OCI-LY3 (cell line): Measurements from ENCODE around the gene PLGRKT.

Experiments used
- H2AFZ ChIP-seq: fragments of 200-600, 300-600 bp; shearing (Covaris generic); 2 replicates; pipeline ENCODE4 v1.6.0; 2014; ENCODE audit warnings: antibody characterized with exemption, low read depth, low read length
- H3K27ac ChIP-seq: fragments of 200-600, 300-600 bp; sonication (generic); 2 replicates; pipeline ENCODE4 v1.5.1; 2014; ENCODE audit warnings: mild to moderate bottlenecking, low read length, moderate library complexity, mixed read lengths
- H3K27me3 ChIP-seq: fragments of 200-600, 300-600 bp; sonication (generic); 2 replicates; pipeline ENCODE4 v1.6.1; 2014; ENCODE audit warnings: low read depth, low read length, mixed read lengths
- H3K36me3 ChIP-seq: fragments of 200-600, 300-600 bp; sonication (generic); replicated peaks from 2 replicates; pipeline ENCODE3; 2014; ENCODE audit warnings: low read depth, low read length, mixed read lengths
- H3K4me1 ChIP-seq: fragments of 300-600, 200-600 bp; sonication (generic); 2 replicates; pipeline ENCODE4 v1.6.1; 2014; ENCODE audit warnings: low read length, mixed read lengths
- H3K4me2 ChIP-seq: fragments of 200-600, 300-600 bp; sonication (generic); 2 replicates; pipeline ENCODE4 v1.6.1; 2014; ENCODE audit warnings: low read length, mixed read lengths
- H3K4me3 ChIP-seq: fragments of 300-600, 200-600 bp; sonication (generic); 2 replicates; pipeline ENCODE4 v1.5.1; 2014; ENCODE audit warnings: antibody characterized with exemption, mild to moderate bottlenecking, low read length, moderate library complexity
- H3K79me2 ChIP-seq: fragments of 300-600, 200-600 bp; shearing (Covaris generic); 2 replicates; pipeline ENCODE4 v1.6.1; 2014; ENCODE audit warnings: mild to moderate bottlenecking, low read length, mixed read lengths
- H3K9ac ChIP-seq: fragments of 300-600, 200-600 bp; shearing (Covaris generic); 2 replicates; pipeline ENCODE4 v1.6.0; 2014; ENCODE audit warnings: mild to moderate bottlenecking, low read length, moderate library complexity
- H3K9me3 ChIP-seq: fragments of 200-600, 300-600 bp; shearing (Covaris generic); 2 replicates; pipeline ENCODE4 v1.6.1; 2014; ENCODE audit warnings: low read length, mixed read lengths; ENCODE audit not compliant: insufficient read depth
- H4K20me1 ChIP-seq: fragments of 200-600, 300-600 bp; sonication (generic); 2 replicates; pipeline ENCODE4 v1.6.1; 2016; ENCODE audit warnings: low read length, mixed read lengths; ENCODE audit not compliant: insufficient read depth
- CTCF ChIP-seq: fragments of 200-600, 300-600 bp; sonication (generic); IDR thresholded peaks from 2 replicates; pipeline ENCODE4 v1.5.1; 2014; ENCODE audit warnings: antibody characterized with exemption, low read length, low read depth
- EZH2phosphoT487 ChIP-seq: fragments of 200-600 bp; shearing (Covaris generic); IDR thresholded peaks from 2 replicates; pipeline ENCODE4 v1.6.1; 2018; ENCODE audit warnings: antibody characterized with exemption, mixed run types, low read depth

The PLGRKT gene

GRCh38 chr9:5384436-5384835, 53.3 kb downstream of the PLGRKT start:
- H3K27me3 ChIP-seq: no peaks in the 10 kb centered on the region
- H3K4me2 ChIP-seq: no peak overlapping the region
- no peaks in the 10 kb centered on the region for H3K36me3 ChIP-seq
- no peak overlapping the region for H3K27ac ChIP-seq
- H2AFZ ChIP-seq: no peak overlapping the region
- TF ChIP-seq CTCF: no peak
- no peak for TF ChIP-seq EZH2phosphoT487
- no peaks in the 10 kb centered on the region for H3K9me3 ChIP-seq
- H3K79me2 ChIP-seq: no peaks in the 10 kb centered on the region
- no peak overlapping the region for H3K9ac ChIP-seq
- peaks cover 10% of the 10 kb centered on the region; the same call in 1 of the 2 replicates for H3K4me1 ChIP-seq
- no peaks in the 10 kb centered on the region for H4K20me1 ChIP-seq
- no peak overlapping the region for H3K4me3 ChIP-seq

- Histone ChIP-seq H3K9me3 (no peaks in the 10 kb centered on the region), H3K27ac (no peak overlapping the region), H3K4me2 (no peak overlapping the region), H3K79me2 (no peaks in the 10 kb centered on the region), H3K9ac (no peak overlapping the region), H4K20me1 (no peaks in the 10 kb centered on the region), H3K36me3 (no peaks in the 10 kb centered on the region), H3K27me3 (no peaks in the 10 kb centered on the region), H3K4me1 (peaks cover 4% of the 10 kb centered on the region; the same call in 1 of the 2 replicates), H2AFZ (no peak overlapping the region), H3K4me3 (no peak overlapping the region)
- TF ChIP-seq EZH2phosphoT487 (no peak), CTCF (no peak)
Observed at GRCh38 chr9:5382479-5382878, 55.2 kb downstream of the PLGRKT start.

GRCh38 chr9:5375790-5376477, 61.8 kb downstream of the PLGRKT start:
- H3K36me3 ChIP-seq: no peaks in the 10 kb centered on the region
- H3K4me2 ChIP-seq: no peak overlapping the region
- H3K4me3 ChIP-seq: no peak overlapping the region
- TF ChIP-seq EZH2phosphoT487 (no peak), CTCF (no peak)
- H3K27me3 ChIP-seq: no peaks in the 10 kb centered on the region
- H4K20me1 ChIP-seq: no peaks in the 10 kb centered on the region
- no peak overlapping the region for H2AFZ ChIP-seq
- H3K4me1 ChIP-seq: no peaks in the 10 kb centered on the region
- no peak overlapping the region for H3K27ac ChIP-seq
- H3K9ac ChIP-seq: no peak overlapping the region
- no peaks in the 10 kb centered on the region for H3K9me3 ChIP-seq
- H3K79me2 ChIP-seq: no peaks in the 10 kb centered on the region

- Histone ChIP-seq H4K20me1 (no peaks in the 10 kb centered on the region), H3K9ac (no peak overlapping the region)
- TF ChIP-seq CTCF (no peak), EZH2phosphoT487 (no peak)
Observed at GRCh38 chr9:5375091-5375490, 62.6 kb downstream of the PLGRKT start.

More at GRCh38 chr9:5375091-5375490, 62.6 kb downstream of the PLGRKT start:
- H3K27me3 ChIP-seq: no peaks in the 10 kb centered on the region
- no peak overlapping the region for H3K4me3 ChIP-seq
- H3K36me3 ChIP-seq: no peaks in the 10 kb centered on the region
- H3K79me2 ChIP-seq: no peaks in the 10 kb centered on the region
- H3K27ac ChIP-seq: no peak overlapping the region
- H3K4me2 ChIP-seq: no peak overlapping the region
- no peaks in the 10 kb centered on the region for H3K9me3 ChIP-seq
- no peak overlapping the region for H2AFZ ChIP-seq
- H3K4me1 ChIP-seq: no peaks in the 10 kb centered on the region
